Measurements from ENCODE around the gene PPP1R7. TPM values are rescaled to one million over a fixed set of nuclear protein-coding genes. Genes with fewer than 3 reads are reported as not detected.

PPP1R7 gene
- total and polyA plus RNA-seq, 8 donors, result 21.5 to 38.7 (median 31.5) TPM

GRCh38 chr2:241199286-241199685 is 49.0 kb downstream of the PPP1R7 start:
- intact Hi-C loops (cut with DNase I), result no loop called here
- no peak for FAIRE-seq
- Histone ChIP-seq H3K9me3 (no peaks in the 10 kb centered on the region), H3K27me3 (no peaks in the 10 kb centered on the region), H3K4me1 (no peaks in the 10 kb centered on the region), H3K27ac (no peak overlapping the region), H3K4me3 (no peak overlapping the region), H3K36me3 (no peaks in the 10 kb centered on the region)
- DNase-seq, result peak in 1 of 6 donors; percentile 8
- 83 to 86% methylated on average over 16 of the region's 16 CpGs for WGBS, 2 donors
- ATAC-seq, result no peak
- no peak for TF ChIP-seq CTCF (IDR thresholded peaks at IDR 0.05)

- Histone ChIP-seq H3K27me3 (no peaks in the 10 kb centered on the region), H3K4me3 (no peak overlapping the region), H3K4me1 (no peaks in the 10 kb centered on the region), H3K27ac (no peak overlapping the region), H3K36me3 (no peaks in the 10 kb centered on the region), H3K9me3 (no peaks in the 10 kb centered on the region)
- intact Hi-C loops (cut with DNase I), result no loop called here
- WGBS, 2 donors, result 82 to 84% methylated on average over 42 of the region's 42 CpGs
- ATAC-seq (no peak), FAIRE-seq (no peak), DNase-seq (peak in 2 of 6 donors; percentile 12 to 66)
- TF ChIP-seq CTCF (IDR thresholded peaks at IDR 0.05), result no peak
Observed at GRCh38 chr2:241199897-241200821, 49.9 kb downstream of the PPP1R7 start.

- TF ChIP-seq CTCF (IDR thresholded peaks at IDR 0.05), result no peak
- DNase-seq (peak in 2 of 6 donors; percentile 20 to 25), ATAC-seq (no peak), FAIRE-seq (no peak)
- Histone ChIP-seq H3K9me3 (no peaks in the 10 kb centered on the region), H3K36me3 (no peaks in the 10 kb centered on the region), H3K27ac (no peak overlapping the region), H3K4me3 (no peak overlapping the region), H3K27me3 (no peaks in the 10 kb centered on the region), H3K4me1 (no peaks in the 10 kb centered on the region)
- WGBS, 2 donors, result 83 to 93% methylated on average over 21 of the region's 21 CpGs
- intact Hi-C loops (cut with DNase I), result no loop called here
Observed at GRCh38 chr2:241200822-241201395, 50.6 kb downstream of the PPP1R7 start.

GRCh38 chr2:241201445-241202267 is 51.4 kb downstream of the PPP1R7 start:
- no peak overlapping the region for H3K27ac ChIP-seq
- FAIRE-seq, result no peak
- WGBS, 2 donors, result 84 to 89% methylated on average over 24 of the region's 24 CpGs
- DNase-seq, result peak in 2 of 6 donors; percentile 10 to 48
- H3K27me3 ChIP-seq, result no peaks in the 10 kb centered on the region
- intact Hi-C loops (cut with DNase I), result no loop called here
- H3K4me3 ChIP-seq, result no peak overlapping the region
- no peak for TF ChIP-seq CTCF (IDR thresholded peaks at IDR 0.05)
- H3K4me1 ChIP-seq, result no peaks in the 10 kb centered on the region
- no peaks in the 10 kb centered on the region for H3K36me3 ChIP-seq
- ATAC-seq, result no peak
- no peaks in the 10 kb centered on the region for H3K9me3 ChIP-seq
